Measurements from ENCODE around the gene HGFAC.

The HGFAC gene

DNA sequence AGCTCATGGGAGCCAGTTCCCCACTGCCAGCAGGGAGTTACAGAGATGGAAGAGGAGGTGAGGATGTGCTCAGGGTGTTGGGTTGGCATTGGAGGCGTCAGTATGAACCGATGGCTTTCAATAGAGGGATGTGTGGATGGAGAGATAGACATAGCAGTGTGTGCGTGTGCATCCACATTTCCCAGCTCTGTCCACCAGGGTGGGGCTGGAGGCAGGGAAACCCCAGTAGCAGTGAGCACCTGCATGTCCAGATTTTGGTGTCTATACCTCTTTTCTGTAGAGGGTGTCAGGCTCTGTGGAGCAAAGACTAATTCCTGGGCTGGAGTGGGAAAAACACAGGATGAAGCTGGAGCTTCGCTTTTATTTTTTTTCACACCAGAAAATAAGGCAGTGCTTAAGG lies 37.2 kb upstream of the HGFAC start:
- TF ChIP-seq, protein P1, sequence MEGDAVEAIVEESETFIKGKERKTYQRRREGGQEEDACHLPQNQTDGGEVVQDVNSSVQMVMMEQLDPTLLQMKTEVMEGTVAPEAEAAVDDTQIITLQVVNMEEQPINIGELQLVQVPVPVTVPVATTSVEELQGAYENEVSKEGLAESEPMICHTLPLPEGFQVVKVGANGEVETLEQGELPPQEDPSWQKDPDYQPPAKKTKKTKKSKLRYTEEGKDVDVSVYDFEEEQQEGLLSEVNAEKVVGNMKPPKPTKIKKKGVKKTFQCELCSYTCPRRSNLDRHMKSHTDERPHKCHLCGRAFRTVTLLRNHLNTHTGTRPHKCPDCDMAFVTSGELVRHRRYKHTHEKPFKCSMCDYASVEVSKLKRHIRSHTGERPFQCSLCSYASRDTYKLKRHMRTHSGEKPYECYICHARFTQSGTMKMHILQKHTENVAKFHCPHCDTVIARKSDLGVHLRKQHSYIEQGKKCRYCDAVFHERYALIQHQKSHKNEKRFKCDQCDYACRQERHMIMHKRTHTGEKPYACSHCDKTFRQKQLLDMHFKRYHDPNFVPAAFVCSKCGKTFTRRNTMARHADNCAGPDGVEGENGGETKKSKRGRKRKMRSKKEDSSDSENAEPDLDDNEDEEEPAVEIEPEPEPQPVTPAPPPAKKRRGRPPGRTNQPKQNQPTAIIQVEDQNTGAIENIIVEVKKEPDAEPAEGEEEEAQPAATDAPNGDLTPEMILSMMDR (IDR thresholded peaks at IDR 0.05; ENCODE audit: insufficient read depth, low read length) = no peak
- no peak for TF ChIP-seq GABPA (IDR thresholded peaks at IDR 0.05; ENCODE audit: low read depth)
- Histone ChIP-seq H3K27me3 (ENCODE audit: insufficient read depth, poor library complexity, severe bottlenecking) (no peaks in the 10 kb centered on the region), H3K27ac (replicated peaks) (no peak overlapping the region), H3K4me3 (replicated peaks; ENCODE audit: insufficient read depth, low read length) (no peak overlapping the region)
- DNase-seq (ENCODE audit: low read depth in 1 of 2, low spot score in 1 of 2) = no peak

DNA sequence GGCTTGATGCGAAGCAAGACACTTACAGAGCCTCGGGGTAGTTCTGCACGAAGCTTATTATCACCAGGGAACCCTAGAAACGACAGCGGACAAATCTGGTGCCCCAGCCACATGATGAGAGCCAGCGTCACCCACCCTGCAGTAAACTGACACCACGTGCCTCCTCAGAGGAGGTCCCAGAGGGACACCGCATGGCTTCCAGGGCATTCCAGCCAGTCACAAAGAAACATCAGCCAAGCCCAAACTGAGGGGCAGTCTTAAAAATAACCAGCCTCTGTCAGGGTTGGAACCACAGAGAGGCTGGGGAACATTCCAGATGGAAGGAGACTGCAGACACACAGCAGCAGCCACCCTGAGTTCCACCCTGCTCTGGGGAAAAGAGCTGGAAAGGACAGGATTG lies 36.6 kb upstream of the HGFAC start:
- Histone ChIP-seq H3K27ac (replicated peaks) (no peak overlapping the region), H3K4me3 (replicated peaks; ENCODE audit: insufficient read depth, low read length) (no peak overlapping the region), H3K27me3 (ENCODE audit: insufficient read depth, poor library complexity, severe bottlenecking) (no peaks in the 10 kb centered on the region)
- TF ChIP-seq SPI1 (IDR thresholded peaks at IDR 0.05; ENCODE audit: borderline replicate concordance, low read depth) = no peak
- TF ChIP-seq, protein P1 (IDR thresholded peaks at IDR 0.05; ENCODE audit: insufficient read depth, low read length) = no peak
- no peak for TF ChIP-seq POLR2AphosphoS5 (IDR thresholded peaks at IDR 0.05; ENCODE audit: low read depth)
- no peak for DNase-seq (ENCODE audit: low read depth in 1 of 2, low spot score in 1 of 2)

DNA sequence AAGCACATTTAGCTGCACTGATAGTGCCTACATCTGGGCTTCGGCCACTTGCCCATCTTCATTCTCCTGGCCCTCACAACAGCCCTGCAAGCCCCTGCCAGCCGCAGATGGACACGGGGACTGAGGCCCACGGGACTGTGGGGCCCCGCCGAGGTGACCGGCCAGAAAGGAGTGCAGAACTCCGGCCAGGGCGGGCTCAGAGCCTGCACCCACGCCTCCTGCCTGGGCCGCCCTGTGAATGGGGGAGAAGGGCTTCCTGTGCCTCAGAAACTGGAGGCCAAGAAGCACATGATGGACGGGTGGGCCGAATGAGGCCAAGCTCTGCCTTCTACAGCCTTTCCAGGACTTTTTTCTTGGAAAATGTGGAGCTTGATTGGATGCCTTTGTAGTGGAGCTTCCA lies 35.7 kb upstream of the HGFAC start:
- no peak overlapping the region for H3K4me3 ChIP-seq (replicated peaks; ENCODE audit: insufficient read depth, low read length)
- no peaks in the 10 kb centered on the region for H3K27me3 ChIP-seq (ENCODE audit: insufficient read depth, poor library complexity, severe bottlenecking)
- no peak overlapping the region for H3K27ac ChIP-seq (replicated peaks)
- DNase-seq (ENCODE audit: low read depth in 1 of 2, low spot score in 1 of 2) = no peak
- TF ChIP-seq GABPA (IDR thresholded peaks at IDR 0.05; ENCODE audit: low read depth) (no peak), SPI1 (IDR thresholded peaks at IDR 0.05; ENCODE audit: borderline replicate concordance, low read depth) (no peak), POLR2AphosphoS5 (IDR thresholded peaks at IDR 0.05; ENCODE audit: low read depth) (no peak)
- TF ChIP-seq, protein P1 (IDR thresholded peaks at IDR 0.05; ENCODE audit: insufficient read depth, low read length) = no peak
- TF ChIP-seq, protein P2, sequence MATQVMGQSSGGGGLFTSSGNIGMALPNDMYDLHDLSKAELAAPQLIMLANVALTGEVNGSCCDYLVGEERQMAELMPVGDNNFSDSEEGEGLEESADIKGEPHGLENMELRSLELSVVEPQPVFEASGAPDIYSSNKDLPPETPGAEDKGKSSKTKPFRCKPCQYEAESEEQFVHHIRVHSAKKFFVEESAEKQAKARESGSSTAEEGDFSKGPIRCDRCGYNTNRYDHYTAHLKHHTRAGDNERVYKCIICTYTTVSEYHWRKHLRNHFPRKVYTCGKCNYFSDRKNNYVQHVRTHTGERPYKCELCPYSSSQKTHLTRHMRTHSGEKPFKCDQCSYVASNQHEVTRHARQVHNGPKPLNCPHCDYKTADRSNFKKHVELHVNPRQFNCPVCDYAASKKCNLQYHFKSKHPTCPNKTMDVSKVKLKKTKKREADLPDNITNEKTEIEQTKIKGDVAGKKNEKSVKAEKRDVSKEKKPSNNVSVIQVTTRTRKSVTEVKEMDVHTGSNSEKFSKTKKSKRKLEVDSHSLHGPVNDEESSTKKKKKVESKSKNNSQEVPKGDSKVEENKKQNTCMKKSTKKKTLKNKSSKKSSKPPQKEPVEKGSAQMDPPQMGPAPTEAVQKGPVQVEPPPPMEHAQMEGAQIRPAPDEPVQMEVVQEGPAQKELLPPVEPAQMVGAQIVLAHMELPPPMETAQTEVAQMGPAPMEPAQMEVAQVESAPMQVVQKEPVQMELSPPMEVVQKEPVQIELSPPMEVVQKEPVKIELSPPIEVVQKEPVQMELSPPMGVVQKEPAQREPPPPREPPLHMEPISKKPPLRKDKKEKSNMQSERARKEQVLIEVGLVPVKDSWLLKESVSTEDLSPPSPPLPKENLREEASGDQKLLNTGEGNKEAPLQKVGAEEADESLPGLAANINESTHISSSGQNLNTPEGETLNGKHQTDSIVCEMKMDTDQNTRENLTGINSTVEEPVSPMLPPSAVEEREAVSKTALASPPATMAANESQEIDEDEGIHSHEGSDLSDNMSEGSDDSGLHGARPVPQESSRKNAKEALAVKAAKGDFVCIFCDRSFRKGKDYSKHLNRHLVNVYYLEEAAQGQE (IDR thresholded peaks at IDR 0.05; ENCODE audit: insufficient replicate concordance, low read depth) = no peak

DNA sequence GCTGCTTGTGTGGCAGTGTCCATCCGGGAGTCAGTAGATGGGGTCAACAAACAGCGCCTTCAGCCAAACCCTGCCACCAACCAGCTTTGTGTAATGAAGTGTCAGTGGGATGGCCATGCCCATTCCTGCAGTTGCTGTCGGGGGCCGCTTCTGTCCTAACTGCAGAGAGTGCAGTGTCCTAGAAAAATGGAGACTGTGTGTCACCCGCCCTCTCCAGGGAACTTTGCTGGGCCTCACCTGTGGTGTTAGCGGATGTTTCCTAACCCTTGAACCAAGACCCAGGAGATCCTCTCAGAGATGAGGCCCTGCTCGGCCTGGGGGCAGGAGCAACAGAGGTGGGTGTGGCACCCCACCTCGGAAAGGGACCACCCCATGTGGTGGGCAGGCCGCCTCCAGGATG lies 35.3 kb upstream of the HGFAC start:
- DNase-seq (ENCODE audit: low read depth in 1 of 2, low spot score in 1 of 2) = no peak
- Histone ChIP-seq H3K4me3 (replicated peaks; ENCODE audit: insufficient read depth, low read length) (no peak overlapping the region), H3K27me3 (ENCODE audit: insufficient read depth, poor library complexity, severe bottlenecking) (no peaks in the 10 kb centered on the region), H3K27ac (replicated peaks) (no peak overlapping the region)
- TF ChIP-seq, protein P1 (IDR thresholded peaks at IDR 0.05; ENCODE audit: insufficient read depth, low read length) = no peak
- TF ChIP-seq SPI1 (IDR thresholded peaks at IDR 0.05; ENCODE audit: borderline replicate concordance, low read depth) (no peak), GABPA (IDR thresholded peaks at IDR 0.05; ENCODE audit: low read depth) (no peak), POLR2AphosphoS5 (IDR thresholded peaks at IDR 0.05; ENCODE audit: low read depth) (no peak)
- TF ChIP-seq, protein P2 (IDR thresholded peaks at IDR 0.05; ENCODE audit: insufficient replicate concordance, low read depth) = no peak
